Fibroblast of skin of left biceps (primary cell): ENCODE data around the gene SLC2A5.

ENCODE experiments used
- DNase-seq, 2 experiments: peaks; one replicate each; pipeline ENCODE4 v3.0.0-alpha.2; 2013; ENCODE audit warnings: low read depth in 2 of 2

The SLC2A5 gene

DNA sequence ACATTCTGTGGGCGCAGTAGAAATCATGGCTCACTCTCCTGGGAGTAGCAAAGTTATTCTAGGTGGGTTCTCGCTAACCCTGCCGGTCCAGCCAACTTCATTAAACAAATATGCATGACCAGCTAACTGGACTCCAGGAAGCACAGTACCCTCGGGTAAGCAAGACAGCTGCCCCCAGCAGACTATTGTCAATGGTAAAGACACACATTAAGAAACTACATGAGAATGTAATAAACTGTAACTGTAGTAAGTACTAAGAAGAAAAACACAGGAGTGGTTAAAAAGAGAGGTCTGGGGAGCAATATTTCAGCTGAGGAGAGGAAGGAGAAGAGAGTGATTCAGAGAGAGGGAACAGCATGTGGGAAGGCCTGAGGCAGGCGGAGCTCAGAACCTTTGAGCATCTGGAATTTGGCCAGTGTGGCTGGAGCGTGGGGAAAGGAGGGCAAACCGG is 7.4 kb downstream of the SLC2A5 start:
- DNase-seq: no peak

DNA sequence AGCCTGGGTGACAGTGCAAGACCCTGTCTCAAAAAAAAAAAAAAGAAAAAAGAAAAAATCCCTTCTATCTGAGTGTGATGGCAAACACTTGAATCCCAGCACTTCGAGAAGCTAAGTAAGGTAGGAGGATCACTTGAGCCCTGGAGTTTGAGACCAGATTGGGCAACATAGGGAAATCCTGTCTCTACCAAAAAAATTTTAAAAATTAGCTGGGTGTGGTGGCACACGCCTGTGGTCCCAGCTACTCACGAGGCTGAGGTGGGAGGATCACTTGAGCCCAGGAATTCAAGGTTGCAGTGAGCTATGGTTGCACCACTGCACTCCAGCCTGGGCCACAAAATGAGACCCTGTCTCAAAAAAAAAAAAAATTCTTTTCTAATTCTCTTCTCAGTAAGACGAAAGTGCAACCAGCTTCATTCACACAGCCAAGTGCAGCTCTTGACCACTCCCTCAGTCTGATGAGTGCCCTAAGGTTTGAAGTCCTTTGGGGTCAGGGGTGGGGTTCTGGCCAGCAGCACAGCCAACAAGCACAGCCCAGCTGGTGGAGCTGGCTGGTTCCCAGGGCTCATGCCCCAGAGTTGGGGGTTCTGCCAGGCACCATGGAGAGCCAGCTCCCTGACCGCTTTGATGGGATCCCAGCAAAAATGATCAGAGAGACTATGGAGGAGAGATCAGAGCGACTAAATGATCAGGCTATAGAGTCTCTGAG is 8.0 kb downstream of the SLC2A5 start:
- no peak for DNase-seq

DNA sequence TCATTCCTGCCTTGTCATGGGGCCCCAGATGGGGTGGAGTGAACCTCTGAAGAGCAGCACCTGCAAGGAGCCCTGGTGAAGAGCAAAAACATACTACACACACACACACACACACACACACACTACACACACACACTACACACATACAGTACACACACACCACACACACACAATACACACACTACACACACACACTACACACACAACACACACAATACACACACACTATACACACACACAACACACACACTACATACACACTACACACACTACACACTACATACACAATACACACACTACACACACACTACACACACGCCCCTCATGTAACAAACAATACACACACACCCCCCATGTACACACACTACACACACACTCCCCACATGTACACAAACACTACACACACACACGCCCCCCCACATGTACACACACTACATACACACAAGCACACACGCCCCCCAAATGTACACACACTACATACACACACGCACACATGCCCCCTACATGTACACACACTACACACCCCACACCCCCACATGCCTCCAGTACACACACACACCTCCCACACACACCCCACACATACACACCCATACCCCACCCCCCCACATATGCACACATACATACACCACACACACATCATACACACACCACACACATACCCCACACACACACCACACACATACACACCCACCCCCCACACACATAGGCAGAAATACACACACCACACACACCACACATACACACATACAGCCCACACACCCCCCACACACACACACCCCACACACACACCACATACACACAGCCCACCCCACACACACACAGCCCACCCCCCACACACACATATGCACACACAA is 9.3 kb downstream of the SLC2A5 start:
- no peak for DNase-seq

DNA sequence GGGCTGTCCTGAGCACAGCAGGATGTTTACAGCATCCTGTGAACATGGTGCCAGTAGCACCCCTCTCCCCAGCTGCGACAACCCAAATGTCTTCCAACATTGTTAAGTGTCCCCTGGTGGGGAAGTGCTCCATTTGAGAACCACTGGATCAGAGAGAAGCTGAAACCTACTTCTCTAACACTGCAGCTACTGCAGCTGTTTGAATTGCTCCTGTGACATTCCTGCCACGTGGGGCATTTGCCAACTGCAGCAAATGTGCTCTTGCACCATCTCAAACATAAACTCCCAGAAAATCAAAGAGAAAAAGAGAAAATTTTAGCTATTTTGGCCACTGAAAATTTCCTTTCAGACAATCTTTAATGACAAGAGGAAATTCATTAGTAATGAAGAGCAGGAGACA is 11.0 kb downstream of the SLC2A5 start:
- DNase-seq: no peak

DNA sequence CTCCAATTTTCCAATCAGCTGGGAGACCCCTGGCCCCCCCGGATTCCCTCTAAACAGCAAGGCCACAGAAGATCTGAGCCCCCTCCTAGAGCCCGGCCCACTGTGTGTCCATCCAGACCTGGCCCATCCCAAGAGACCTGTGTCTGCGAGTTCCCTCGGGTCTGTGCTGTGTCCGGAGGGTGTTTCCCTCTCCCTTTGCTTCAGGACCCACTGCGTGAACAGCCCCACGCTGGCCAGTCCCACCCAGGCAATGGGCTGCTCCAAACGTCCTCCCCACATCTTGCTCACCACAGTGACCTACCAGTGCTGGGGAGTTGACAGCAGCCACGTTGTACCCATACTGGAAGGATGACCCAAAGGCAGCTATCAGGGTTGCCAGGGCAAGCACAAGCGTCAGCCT is 11.6 kb downstream of the SLC2A5 start:
- DNase-seq: no peak

DNA sequence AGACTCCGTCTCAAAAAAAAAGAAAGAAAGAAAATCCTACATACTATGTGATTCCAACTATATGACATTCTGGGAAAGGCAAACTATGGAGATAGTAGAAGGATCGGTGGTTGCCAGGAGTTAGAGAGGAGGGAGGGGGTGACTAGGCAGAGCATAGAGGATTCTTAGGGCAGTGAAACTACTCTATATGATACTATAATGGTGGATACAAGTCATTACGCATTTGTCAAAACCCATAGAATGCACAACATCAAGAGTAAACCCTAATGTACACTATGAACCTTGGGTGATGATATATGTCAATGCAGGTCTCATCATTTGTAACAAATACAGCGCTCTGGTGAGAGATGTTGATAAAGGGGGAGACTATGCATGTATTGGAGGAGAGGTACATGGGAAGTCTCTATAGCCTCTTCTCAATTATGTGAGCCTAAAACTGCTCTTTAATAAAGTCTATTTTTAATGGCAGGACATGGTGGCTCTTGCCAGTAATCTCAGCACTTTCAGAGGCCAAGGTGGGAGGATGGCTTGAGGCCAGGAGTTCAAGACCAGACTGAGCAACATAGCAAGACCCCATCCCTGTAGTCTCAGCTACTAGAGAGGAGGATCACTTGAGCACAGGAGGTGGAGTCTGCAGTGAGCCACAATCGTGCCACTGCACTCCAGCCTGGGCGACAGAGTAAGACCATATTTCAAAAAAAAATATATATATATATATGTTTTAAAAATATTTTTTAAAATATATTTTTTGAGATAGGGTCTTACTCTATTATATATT is 17.0 kb downstream of the SLC2A5 start:
- DNase-seq: no peak

DNA sequence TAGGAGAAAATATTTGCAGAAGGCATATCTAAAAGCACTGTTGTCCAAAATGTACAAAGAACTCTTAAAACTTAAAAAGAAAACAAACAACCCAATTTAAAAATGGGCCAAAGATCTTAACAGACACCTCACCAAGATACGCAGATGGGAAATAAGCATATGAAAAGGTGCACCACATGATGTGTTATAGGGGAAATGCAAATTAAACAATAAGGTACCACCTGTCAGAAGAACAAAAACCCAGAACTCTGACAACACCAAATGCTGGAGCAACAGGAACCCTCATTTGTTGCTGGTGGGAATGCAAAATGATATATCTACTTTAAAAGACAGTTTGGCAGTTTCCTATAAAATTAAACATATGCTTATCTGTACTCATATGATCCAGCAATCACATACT is 18.1 kb downstream of the SLC2A5 start:
- DNase-seq: no peak

DNA sequence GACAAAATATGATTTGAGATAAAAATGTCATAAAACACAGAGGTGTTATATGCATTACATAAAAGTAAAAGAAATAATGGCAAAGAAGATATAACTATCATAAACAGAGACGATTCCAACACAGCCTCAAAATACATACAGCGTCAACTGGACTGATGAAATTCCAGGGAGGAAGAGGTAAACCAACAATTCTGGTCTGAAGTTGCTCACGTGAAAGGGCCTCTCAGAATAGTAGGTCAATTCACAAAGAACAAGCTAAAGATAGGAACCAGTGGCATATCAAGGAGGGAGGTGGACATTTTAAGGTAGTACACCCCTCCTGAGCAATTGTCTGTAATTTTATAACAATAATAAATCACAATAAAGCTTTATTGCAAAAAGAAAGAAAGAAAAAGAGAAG is 18.6 kb downstream of the SLC2A5 start:
- DNase-seq: no peak

DNA sequence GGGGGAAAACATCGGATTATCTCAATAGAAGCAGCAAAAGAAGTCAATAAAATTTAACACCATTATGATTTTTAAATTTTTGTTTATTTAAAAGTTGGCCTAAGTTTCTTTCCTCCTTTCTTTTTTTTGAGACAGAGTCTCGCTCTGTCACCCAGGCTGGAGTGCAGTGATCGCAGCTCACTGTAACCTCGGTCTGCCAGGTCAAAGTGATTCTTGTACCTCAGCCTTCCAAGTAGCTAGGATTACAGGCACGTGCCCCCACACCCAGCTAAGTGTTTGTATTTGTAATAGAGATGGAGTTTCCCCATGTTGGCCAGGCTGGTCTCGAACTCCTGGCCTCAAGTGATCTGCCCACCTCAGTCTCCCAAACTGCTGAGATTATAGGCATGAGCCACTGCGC is 20.9 kb downstream of the SLC2A5 start:
- DNase-seq: no peak

DNA sequence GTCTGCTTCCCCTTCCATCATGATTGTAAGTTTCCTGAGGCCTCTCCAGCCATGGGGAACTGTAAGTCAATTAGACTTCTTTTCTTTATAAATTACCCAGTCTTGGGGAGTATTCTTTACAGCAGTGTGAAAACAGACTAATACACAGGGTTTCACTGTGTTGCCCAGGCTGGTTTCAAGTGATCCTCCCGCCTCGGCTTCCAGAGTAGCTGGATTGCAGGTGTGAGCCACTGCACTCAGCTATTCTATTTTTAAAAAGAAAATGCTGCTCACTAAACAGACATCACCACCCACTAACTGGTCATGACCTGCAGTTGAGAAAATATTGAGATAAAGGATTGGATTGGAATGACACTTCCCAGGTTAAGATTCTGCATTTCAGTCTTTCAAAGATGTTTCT is 22.4 kb downstream of the SLC2A5 start:
- DNase-seq: no peak

DNA sequence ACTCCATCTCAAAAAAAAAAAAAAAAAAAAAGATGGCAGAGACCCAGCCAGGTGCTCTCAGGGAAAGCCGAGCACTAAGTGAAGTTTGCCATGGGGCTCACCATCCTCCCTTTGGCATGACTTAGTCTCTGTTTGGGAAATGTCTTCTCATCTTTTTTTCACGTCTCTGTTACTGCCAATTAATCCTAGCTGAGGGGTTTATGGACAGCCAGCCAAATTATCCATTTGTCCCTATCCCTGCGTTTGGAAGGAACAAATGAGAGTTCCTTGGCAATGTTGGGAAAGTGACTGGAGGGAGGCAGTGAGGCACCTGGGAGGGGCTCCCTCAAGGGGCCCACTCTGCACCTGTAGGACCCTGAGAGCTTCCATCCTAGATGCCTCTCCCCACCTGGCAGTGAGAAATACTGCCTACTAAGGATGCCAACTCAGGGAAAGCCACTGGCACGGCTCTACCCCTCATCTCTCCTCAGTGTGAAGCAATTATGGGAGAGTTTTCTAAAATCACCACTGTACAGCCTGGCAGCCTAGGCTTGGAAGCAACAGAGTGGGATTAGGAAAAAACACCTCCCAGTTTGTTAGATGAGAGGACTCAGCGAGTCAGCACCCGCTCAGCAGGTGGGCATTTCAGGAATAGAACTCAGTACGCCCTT is 23.4 kb downstream of the SLC2A5 start:
- DNase-seq: no peak

DNA sequence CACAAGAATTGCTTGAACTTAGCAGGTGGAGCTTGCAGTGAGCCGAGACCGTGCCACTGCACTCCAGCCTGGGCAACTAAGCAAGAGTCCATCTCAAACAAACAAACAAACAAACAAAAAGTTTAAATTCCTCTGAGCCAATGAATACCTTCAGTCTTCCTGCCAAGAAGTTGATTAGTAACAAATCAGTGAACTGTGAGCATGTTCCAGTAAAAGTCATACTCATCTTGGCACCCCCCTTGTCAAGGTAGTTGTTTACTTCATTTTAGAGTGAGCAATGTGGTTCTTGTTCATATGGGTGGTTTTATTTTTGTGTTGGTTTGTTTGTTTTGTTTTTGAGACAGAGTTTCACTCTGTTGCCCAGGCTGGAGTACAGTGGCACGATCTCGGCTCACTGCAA is 25.2 kb downstream of the SLC2A5 start:
- DNase-seq: no peak

DNA sequence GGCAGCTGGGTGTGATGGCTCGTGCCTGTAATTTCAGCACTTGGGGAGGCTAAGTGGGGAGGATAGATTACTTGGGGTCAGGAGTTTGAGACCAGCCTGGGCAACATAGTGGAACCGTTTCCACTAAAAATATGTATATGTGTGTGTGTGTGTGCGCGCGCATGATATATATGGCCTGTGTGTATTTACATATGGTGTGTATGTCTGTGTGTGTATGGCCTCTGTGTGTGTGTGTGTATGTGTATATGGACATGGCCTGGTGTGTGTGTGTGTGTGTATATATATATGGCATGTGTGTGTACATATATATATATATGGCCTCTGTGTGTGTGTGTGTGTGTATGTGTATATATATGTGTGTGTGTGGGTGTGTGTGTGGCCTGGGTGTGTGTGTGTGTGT is 27.2 kb downstream of the SLC2A5 start:
- no peak for DNase-seq

DNA sequence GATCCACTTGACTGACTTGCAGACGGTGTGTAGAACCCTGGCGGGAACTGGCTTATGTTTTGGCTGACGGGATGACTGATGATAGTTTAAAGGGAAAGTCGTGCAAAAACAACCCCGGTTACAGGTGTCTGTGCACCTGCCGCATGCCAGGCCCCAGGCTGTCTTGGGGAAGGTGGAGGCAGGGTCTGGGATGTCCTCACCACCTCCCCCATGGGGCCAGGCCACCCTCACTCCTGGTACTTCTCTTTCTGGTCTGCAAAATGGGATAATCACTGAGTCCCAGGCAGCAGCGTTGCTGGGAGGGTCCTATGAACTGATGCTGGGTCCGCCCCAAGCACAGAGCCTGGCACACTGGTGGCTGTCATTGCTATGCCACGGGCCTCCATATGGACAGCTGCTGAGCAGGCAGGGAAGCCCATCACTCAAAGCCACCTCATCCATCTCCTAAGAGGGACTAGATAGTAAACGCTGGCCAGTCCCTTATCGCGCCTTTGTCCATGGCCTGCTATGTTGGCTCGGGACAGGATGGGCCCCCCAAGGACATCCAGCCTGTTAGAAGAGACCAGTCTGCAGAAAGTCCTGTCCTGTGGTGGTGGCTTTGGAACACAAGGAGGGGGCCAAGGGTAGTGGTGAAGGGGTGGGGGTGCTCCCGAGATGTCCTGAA is 28.2 kb downstream of the SLC2A5 start:
- no peak for DNase-seq

DNA sequence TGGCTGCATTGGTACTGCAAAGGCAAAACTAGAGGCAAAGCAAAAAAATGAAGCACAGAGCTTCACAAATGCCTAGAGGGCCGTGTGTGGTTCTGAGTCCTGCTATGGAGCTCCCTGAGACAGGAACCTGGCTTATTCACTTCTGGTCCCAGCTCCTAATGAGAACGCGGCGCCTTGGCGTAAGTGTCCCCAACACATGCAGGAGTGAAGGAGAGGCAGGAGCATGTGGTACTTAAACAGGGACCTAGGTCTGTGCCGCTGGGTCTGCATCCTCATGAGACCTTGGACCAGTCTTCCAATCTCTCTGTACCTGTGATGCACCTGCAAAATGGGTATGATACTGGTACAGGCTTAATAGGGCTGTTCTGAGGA is 28.8 kb downstream of the SLC2A5 start:
- DNase-seq: no peak

DNA sequence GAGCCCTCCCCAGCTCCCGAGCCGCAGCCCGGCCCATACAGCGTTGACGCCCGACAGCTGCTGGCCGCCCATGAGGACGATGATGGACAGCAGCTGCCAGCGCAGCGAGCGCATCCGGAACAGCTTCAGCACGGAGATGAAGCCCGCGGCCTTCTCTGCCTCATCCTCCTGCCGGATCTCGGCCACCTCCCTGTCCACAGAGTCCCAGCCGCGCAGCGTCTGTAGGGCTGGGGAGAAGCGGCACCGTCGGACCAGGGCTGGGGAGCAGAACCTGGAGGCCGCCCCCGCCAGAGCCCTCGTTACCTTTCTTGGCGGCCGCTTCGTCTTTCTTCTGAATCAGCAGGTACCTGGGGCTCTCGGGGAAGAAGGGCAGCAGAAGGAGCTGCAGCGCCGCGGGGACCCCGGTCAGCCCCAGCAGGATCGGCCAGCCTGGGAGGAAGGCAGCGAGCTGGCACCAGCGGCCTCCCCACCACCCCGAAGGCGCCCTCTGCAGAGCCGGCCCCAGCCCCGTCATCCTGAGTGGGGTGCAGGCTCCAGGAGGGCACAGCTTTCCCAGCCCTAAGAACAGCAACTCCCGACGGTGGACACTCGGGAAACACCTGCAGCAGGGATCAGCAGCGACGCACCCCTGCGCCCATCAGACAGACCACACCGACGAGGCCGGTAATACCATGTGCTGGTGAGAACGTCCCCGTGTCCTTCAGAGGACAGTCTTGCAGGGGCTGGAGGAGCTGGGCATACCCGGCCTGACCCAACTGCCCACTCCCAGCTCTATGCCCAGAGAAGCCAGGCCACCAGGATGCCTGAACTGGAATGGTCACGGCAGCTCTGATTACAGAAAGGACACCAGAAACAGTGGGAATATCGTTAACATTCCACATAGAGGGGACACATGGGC is 29.4 kb downstream of the SLC2A5 start:
- DNase-seq: no peak

DNA sequence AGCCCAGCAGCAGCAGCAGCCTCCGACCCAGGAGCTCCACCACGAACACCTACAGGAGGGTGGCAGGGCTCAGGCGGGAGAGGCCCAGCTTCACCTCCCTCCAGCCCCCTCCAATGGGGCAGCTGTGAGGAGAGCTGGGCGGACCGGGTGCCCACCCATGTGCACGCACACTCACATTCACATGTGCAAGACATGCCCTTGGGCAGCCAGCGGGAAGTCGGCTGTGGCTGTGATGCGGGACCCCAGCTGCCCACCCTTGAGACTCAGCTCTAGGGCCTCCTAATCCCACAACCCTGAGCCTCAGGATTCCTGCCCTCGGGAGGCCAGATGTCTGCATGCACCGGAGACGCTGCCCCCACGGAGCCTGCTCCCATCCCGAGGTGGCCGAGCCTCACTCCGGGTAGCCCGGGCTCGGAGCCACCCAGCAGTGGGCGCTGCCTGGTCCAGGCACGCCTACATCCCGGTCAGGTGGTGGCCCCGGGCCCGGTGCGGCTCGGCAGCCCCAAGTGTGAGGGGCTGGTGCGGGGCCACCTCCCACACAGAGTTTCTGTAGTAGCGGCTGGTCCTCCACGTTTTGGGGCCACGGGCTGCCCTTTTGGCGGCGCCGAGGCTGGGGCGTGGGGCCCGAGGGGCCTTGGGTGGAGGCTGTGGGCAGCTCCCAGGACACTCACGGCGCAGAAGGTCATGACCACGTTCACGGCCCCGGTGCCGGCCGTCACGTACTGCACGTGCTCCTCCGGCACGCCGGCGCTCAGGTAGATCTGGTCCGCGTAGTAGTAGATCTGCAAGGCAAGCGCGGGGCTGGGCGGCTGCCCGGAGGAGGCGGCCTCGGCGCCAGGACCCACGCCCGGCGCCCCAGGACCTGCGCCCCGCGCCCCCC is 30.3 kb downstream of the SLC2A5 start:
- DNase-seq: no peak

DNA sequence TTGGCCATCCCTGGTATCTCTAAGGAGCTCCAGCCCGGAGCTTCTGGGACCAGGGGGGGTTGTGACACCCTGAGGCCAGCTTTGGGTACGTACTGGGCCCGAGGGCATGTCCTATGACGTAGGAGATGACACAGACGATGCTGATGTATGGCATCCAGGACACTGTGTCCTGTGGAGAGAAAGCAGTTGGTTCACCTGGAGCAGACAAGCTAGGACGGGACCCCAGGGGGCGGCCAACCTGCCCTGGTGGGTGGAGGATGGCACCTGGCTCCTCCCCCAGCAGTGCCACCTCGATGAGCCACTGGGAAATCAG is 31.1 kb downstream of the SLC2A5 start:
- no peak for DNase-seq

DNA sequence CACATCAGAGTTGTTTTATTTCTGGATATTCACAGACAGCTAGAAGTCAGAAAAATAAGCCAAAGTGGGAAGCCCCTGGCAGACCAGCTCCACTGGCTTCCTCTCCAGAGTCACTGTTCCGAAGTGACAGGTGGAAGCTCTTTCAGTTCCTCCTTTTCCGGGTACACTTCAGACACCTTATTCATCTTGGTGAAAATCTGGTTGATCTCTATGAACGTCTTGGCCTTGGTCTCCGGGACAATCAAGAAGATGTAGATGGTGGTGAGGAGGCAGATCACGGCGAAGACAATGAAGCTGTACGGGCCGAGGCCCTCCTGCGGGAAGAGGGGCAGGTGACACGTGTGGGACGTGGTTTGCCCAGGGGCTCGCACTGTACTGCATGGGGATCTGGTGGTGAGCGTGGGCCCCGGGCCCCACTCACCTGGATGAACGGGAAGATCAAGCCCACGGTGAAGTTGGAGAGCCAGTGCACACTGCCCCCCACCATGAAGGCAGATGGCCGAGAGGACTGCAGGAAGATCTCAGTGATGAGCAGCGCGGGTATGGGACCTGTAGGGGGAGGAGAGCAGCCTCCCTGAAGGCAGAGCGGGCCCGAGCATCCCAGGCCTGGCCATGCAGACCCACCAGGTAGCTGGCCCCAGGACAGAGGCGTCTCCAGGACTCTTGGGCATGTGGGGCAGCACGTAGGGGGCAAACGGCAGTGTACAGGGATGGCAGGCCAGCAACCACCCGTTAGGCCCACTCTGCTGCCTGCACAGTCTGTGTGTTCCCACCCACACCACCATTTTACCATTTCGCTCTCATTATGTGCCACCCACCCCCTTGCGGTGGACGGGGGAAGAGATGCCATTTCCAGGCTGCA is 31.7 kb downstream of the SLC2A5 start:
- no peak for DNase-seq
